GM21423 (cell line): ENCODE results near the gene HACD2.
A peak's percentile ranks its signal among the peaks of the same experiment; 100 is the strongest.
"Not testable (repeated sequence)": the region's sequence is repeated elsewhere in the genome, so short reads cannot be mapped to it uniquely, and the experiment has no call there.

Experiments used
- ATAC-seq: cut with Tn5 transposase; IDR thresholded peaks from one replicate; pipeline ENCODE4 v1.9.1; 2021; ENCODE audit warnings: mild to moderate bottlenecking, moderate library complexity; ENCODE audit not compliant: unreplicated experiment

HACD2 gene

DNA sequence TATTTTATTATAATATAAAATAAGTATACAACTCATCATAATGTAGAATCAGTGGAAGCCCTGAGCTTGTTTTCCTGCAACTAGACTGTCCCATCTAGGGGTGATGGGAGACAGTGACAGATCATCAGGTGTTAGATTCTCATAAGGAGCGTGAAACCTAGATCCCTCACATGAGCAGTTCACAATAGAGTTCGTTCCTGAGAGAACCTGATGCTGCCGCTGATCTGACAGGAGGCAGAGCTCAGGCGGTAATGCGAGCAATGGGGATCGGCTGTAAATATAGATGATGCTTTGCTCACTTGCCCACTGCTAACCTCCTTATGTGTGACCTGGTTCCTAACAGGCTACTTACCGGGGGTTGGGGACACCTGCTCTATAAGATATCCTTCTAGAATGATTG is 26.8 kb upstream of the HACD2 start:
- not testable (repeated sequence) for ATAC-seq

DNA sequence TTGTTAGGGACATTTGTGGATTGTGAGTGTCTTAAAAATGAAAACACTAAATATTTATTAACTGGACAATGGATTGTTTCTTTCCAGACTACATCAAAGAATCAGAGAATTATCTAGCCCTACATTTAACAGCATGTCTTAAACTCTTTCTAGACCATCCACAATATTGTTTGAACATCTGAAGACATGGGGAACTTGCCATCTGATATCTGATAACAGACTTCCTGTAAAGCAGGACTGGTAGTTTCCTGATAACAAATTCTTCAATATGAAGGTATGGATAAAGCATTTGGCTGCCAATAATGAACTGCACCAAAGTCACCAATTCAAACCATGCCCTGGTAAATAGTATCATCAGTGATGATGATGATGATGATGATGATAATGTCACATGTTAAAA is 26.2 kb upstream of the HACD2 start:
- no peak for ATAC-seq

DNA sequence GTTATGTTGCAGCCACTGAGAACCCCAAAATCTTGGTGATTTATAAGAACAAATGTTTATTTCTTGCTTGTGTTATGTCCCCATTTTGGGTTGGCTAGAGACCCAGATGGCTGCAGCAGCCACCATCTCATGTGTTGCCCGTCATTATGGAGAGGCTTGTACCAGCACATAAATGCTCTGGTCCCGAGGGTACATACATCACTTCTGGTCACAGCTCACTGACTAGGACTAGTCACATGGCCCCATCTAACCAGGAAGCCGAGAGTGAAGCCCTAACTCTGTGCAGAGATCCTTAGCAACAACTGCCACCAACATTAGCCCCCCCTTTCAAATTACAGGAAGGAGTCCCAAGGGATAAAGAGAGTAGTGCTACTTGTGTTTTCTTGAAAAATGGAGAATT is 25.5 kb upstream of the HACD2 start:
- ATAC-seq: peak; percentile 91

DNA sequence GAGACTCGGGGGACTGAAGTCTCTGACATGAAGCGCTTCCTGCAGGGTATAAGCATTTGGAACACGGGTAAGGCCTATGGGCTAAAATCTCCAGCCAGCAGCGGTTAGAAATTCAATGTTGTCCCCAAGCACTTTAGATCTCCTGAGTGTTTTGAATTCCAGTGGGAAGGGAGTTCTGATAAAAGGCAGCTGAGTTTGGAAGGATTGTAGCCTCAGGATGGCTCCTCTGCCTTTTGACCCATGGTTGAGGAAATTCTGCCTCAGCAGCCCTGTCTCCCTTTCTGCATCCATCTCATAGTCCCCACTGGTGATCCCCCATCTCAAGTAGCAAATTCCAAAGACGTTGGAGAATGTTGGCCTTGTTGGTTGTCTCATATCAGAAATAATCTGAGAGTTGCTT is 24.2 kb upstream of the HACD2 start:
- ATAC-seq: no peak

DNA sequence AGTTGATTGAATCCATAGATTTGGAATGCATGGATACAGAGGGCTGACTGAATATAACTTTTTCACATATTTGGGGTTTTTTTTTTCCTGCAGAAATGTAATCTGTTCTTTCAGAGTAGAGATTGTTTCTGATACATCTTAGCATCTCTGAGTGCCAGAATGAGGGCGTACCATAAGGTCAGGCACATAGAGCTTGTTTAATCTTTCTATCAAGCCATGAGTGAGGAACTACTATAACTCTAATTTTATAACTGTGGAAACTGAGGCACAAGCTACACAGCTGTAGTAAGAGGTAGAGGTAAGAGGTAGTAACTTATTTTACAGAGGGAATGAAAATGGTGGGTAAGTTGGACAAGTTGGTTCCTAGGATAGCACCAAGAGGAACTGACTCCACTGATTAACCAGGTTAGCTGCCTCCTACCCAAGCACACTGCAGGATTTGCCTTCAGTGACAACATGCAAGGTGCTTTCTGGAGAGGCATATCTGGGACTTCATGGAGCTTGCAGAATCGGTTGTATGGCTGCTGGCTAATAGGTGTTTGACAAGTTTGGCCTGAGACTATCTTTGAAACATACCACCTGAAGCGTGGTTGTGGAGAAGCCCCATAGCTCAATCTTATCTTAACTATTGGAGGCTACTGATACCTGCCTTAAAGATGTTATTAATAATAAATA is 23.5 kb upstream of the HACD2 start:
- no peak for ATAC-seq

DNA sequence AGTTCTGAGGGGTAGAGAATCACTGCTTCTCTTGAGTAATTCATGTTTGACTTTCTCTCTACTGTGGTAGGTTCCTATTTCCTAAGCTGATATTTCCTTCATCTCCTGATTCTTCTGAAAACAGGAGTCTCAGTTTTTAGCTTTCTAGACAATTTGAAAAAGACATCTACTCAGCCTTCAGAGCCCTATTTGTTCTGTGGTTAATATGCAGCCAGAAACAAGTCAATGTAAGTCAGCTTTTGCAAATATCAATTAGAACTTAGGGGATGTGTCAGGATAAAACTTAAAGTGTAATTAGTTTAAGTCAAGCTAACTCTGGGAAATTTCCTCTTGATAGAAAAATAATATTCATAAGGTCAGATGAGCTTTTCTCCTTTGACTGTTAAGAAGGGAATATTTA is 21.7 kb upstream of the HACD2 start:
- ATAC-seq: no peak

DNA sequence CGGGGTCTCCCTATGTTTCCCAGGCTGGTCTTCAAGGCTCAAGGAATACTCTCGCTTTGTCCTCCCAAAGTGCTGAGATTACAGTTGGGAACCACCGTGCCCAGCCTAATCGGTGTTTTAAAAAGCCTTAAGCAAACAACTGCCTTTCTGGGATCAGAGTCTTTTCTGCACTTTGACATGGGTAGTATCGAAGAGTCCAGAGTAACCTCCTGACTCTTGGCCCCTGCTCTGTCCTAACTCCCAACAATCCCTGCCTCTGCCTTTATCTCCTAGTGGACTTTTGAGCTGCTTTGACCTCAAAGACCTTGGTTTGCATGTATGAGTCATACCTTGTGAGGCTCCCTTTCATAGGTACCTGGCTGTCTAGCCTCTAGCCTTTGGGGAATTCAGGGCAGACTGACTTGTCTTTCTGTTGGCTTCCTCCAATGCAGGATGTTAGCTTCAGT is 21.0 kb upstream of the HACD2 start:
- peak; percentile 68 for ATAC-seq

DNA sequence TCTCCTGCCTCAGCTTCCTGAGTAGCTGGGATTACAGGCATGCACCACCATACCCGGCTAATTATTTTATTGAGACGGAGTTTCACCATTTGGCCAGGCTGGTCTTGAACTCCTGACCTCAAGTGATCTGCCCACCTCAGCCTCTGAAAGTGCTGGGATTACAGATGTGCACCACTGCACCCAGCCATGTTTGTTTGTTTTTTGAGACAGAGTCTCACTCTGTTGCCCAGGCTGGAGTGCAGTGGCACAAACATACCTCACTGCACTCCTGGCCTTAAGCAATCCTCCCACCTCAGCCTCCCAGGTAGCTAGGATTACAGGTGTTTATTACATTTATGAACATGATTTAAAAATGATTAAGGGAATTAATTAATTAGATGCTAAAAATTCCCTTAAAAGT is 18.3 kb upstream of the HACD2 start:
- ATAC-seq: not testable (repeated sequence)

DNA sequence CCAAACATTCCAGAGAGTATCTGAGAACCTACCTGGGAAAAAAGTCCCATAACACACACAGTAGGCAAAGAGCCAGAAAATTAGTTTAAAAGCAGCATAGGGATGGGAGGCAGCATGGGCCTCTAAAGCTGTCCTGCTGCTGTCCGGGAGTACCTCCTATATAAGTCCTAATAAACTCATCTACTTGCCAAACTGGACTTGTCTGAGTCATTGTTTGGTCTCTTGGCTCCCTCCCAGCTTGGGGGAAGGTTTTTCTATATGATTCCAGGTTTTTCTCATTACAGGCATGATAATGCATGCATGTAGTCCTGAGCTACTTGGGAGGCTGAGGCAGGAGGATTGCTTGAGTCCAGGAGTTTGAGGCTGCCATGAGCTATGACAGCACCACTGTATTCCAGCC is 17.5 kb upstream of the HACD2 start:
- ATAC-seq: no peak

DNA sequence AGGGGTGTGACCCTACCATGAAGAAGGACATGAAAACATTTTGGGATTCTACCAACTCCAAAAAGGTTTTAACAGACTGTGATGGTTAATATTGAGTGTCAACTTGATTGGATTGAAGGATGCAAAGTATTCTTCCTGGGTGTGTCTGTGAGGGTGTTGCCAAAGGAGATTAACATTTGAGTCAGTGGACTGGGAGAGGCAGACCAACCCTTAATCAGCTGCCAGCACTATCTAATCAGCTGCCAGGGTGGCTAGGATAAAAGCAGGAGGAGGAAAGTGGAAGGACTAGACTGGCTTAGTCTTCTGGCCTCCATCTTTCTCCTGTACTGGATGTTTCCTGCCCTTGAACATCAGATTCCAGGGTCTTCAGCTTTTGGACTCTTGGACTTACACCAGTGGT is 16.0 kb upstream of the HACD2 start:
- not testable (repeated sequence) for ATAC-seq

DNA sequence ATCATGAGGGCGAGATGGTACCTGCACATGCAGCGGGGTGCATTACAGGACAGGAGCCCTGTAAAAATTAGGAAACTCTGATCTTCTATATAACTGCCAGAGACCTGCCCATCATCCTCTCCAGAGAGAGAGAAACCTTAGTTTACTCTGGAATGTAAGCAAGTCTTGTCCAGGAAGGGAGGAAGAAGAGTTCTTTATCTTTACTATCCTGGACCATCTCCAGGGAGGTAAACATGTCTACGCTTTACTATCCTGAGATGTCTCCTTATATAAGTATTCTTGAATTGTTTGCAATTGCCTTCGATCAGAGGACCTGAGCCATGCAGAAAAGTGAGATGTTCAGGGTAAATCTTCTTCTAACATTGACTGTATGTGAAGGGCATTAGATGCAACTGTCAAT is 12.7 kb upstream of the HACD2 start:
- no peak for ATAC-seq

DNA sequence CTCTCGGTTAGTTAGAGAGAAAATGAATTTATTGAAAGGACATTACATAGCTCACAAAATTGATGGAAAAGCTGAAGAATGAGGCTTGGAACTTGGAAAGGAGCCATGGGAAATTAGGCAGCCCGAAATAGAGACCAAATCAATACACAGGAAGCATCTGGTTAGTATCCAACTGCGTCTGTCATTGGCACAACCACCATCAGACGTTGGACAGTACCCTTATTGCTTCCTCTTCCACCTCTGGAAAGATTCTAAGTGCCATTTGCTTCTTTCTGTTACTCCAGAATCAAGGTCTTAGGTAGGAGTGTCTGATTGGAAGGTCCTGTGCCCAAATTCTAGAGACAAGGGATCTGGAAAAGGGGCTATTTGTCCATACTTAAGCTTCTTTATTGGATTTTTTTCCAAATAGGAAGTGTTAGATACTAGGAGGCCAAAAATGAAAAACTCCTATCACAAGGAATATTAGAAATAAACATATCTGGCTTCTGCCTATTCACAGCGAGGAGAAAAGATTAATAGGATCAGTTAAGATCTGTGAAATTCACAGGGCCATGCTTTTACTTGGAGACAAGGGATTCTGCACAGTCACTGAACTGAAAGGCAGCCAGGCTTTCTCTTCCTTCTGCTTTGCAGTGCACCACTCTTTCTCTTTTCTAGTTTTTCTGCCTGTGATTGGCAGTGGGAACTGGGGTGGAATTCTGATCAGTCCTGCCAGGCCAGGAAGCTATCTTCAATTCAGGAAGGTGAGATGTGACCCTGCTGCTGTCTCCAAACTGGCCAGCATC is 10.7 kb upstream of the HACD2 start:
- ATAC-seq: no peak

DNA sequence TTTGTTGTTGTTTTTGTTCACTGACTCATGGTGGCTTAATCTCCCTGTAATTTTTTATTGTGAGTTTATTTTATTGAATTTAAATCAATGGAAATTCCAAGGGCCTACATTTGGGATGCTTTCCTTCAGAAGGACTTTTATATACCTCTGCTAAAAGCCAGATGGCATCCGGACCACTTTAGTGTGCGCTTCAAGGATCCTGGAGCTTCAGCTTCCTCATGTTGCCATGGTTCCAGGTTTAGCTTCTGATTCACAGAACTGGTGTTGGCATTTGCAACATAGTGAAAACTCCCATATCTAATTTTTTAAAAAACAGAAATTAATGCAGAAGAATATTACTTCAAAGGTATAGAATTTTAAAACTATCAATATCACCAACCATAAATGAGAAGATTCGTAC is 8.5 kb upstream of the HACD2 start:
- no peak for ATAC-seq

DNA sequence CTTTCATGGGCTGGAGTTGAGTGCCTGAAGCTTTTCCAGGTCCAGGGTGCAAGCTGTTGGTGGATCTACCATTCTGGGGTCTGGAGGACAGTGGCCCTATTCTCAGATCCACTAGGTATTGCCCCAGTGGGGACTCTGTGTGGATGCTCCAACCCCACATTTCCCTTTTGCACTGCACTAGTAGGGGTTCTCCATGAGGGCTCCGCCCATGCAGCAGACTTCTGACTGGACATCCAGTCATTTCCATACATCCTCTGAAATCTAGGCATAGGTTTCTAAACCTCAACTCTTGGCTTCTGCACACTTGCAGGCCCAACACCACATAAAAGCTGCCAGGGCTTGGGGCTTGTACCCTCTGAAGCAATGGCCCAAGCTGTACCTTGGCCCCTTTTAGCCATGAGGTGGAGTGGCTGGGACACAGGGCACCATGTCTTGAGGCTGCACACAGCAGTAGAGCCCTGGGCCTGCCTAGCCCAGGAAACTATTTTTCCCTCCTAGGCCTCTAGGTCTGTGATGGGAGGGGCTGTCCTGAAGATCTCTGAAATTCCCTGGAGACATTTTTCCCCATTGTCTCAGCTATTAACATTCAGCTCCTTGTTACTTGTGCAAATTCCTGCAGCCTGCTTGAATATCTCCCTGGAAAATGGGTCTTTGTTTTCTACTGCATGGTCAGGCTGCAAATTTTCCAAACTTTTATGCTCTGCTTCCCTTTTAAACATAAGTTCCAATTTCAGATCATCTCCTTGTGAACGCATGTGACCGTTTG is 6.0 kb upstream of the HACD2 start:
- no peak for ATAC-seq

DNA sequence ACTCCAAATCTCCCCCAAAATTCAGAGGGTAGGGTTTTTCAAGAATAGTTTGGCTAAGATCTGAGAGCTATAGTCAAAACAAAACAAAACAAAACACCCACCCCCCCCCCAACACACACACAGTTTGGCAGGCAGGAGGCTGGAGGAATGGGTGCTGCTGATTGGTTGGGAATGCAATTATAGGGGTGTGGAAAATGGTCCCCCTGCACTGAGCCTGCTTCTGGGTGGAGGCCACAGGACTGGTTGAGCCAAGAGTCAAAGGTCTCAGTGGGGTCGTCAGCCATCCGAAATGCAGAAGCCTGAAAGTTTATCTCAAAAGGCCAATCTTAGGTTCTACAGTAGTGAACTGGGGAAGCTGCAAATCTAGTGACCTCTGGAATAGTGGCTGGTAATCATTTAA is 2.5 kb upstream of the HACD2 start:
- ATAC-seq: no peak

DNA sequence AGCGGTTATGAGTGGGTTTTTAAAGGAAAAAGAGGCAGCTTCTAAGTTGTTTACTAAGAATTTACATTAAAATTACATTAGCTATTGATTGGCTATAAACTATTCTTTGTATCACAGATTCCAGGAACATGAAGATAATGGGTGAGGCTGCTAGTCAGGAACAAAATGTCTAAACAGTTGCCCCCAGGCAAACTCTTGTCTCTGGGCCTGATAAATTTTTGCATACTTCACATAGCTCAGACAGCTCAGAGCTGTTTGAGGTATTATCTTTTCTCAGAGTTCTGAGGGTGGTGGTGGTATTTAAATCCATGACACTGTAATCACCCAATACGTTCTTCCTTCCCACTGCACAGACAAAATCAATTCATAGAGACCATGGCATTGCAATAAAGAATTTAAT is 2.1 kb upstream of the HACD2 start:
- ATAC-seq: no peak

DNA sequence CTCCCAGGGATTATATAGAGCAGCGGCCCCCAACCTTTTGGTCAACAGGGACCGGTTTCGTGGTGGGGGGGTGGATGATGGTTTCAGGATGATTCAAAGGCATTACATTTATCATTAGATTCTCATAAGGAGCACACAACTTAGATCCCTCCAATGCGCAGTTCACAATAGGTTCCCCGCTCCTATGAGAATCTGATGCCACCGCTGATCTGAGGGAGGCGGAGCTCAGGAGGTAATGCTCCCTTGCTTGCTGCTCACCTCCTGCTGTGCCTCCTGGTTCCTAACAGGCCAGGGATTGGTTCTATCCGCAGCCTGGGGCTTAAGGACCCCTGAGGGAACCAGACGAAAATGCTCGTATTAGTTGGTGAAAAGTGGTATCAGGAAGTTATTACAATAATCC is 1.3 kb upstream of the HACD2 start:
- no peak for ATAC-seq

DNA sequence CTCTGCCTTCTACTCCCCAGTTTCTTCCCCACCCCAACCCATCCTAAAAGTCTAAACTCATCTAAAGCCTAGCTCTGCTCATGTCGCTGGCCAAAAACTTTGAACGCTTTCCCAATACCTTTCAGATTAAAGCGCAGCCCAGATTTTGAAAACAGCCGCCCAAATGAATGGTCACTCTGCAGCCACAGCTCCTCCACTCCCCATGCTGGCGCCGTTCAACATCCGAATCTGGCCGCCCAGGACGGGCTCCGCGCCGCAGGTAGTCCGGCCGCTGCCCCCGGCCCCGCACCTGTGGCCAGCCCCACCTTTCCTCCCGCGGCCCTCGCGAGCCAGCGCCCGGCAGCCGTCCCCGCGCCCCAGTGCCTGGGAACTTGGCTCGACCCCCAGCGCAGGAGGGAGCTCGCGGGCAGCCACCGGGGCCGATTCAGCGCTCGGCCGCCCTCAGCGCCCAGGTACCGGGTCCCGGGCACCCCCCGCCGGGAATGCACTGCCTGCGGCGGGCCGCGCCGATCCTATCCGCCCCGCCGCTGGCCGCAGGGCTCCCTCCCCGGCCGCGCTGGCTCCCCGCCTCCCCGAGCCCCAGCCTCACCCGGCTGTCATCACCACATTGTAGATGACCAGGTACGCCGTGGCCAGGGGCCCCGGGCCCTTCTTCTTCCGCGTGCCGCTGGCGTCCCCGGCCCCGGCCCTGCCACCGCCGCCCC is 417 bp downstream of the HACD2 start:
- ATAC-seq: peak; percentile 30

DNA sequence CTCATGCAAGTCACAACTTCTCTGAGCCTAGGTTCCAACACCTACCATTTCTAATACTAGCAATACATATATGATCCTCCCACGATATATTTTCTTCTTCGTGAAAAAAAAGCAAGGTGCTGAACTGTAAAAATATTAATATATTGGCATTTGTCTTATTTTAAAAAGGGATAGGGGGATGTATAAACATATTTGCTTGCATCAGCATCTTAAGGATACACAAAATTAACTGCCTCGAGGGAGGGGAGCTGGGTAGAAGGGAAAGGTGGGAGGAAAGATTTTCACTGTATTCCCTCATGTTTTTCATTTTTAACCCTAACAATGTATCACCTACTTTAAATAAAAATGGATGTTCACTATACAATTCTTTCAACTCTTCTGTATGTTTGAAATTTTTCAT is 1.3 kb downstream of the HACD2 start:
- ATAC-seq: no peak

DNA sequence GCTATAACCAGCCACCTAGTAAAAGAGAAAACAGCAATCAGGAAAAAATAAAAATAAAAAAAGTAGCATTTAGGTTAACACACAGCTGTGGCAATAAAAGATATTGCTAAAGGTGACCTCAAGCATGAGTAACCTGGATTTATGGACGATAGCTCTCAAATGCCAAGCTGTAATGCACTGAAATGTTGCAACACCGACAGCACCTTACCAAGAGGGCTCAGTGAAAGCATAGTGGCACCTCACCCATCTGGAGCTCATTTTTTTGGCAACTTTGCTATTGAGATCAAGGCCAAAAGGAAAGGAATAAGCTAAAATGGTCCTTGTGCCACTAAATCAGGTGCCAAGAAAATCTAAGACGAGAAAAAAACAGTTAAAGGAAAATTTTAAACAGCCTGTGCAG is 2.5 kb downstream of the HACD2 start:
- no peak for ATAC-seq

DNA sequence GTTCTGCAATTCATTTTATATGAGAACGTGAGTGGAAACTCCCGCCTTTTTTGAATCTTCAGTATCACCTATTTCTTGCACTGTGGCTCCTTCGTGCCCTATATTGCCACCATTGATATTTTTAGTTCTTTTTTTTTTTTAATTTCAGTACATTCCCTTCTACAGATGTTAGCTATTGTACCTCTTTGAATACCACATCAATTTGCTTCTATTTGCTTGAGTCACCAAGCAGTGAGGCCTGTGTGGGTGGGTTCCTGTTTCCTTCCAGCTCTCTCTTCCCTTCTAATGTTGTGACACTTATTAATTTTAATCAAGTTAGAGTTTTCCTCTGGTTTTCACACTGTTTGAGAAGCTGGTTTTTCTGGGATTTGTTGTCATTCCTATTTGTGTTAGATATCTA is 8.7 kb downstream of the HACD2 start:
- ATAC-seq: peak; percentile 49
